Measurements from ENCODE around the gene CHMP4A.

The CHMP4A gene

GRCh38 chr14:24179961-24180796 lies 33.1 kb downstream of the CHMP4A start:
- no peak for DNase-seq (ENCODE audit: low read depth in 2 of 2)

GRCh38 chr14:24179294-24179960 lies 33.9 kb downstream of the CHMP4A start:
- DNase-seq (ENCODE audit: low read depth in 2 of 2) = no peak

- DNase-seq (ENCODE audit: low read depth in 2 of 2) = no peak
Observed at GRCh38 chr14:24178399-24179178, 34.7 kb downstream of the CHMP4A start.

- no peak for DNase-seq (ENCODE audit: low read depth in 2 of 2)
Observed at GRCh38 chr14:24177891-24178290, 35.4 kb downstream of the CHMP4A start.

- no peak for DNase-seq (ENCODE audit: low read depth in 2 of 2)
Observed at GRCh38 chr14:24177041-24177825, 36.1 kb downstream of the CHMP4A start.

GRCh38 chr14:24176599-24176998 lies 36.7 kb downstream of the CHMP4A start:
- DNase-seq (ENCODE audit: low read depth in 2 of 2) = no peak

- no peak for DNase-seq (ENCODE audit: low read depth in 2 of 2)
Observed at GRCh38 chr14:24172871-24173281, 40.4 kb downstream of the CHMP4A start.

- no peak for DNase-seq (ENCODE audit: low read depth in 2 of 2)
Observed at GRCh38 chr14:24172261-24172860, 40.9 kb downstream of the CHMP4A start.

- peak; percentile 43 to 58 for DNase-seq (ENCODE audit: low read depth in 2 of 2)
Observed at GRCh38 chr14:24171422-24172260, 41.6 kb downstream of the CHMP4A start, which contains the start of gene REC8. REC8 (plus strand) TSS chr14:24172080; CDS start chr14:24172553, 473 bp downstream.

GRCh38 chr14:24167469-24168114 lies 45.7 kb downstream of the CHMP4A start:
- DNase-seq (ENCODE audit: low read depth in 2 of 2) = no peak

GRCh38 chr14:24165785-24166184 lies 47.5 kb downstream of the CHMP4A start:
- DNase-seq (ENCODE audit: low read depth in 2 of 2) = no peak

GRCh38 chr14:24164518-24164991 lies 48.7 kb downstream of the CHMP4A start:
- DNase-seq (ENCODE audit: low read depth in 2 of 2) = no peak

- no peak for DNase-seq (ENCODE audit: low read depth in 2 of 2)
Observed at GRCh38 chr14:24162093-24162492, 51.2 kb downstream of the CHMP4A start.

- peak; percentile 96 to 97 for DNase-seq (ENCODE audit: low read depth in 2 of 2)
Observed at GRCh38 chr14:24160850-24161804, 52.2 kb downstream of the CHMP4A start, which contains the start of gene IRF9. IRF9 (plus strand) TSS chr14:24161265; CDS start chr14:24162145, 880 bp downstream.

- no peak for DNase-seq (ENCODE audit: low read depth in 2 of 2)
Observed at GRCh38 chr14:24160499-24160849, 52.8 kb downstream of the CHMP4A start.

- no peak for DNase-seq (ENCODE audit: low read depth in 2 of 2)
Observed at GRCh38 chr14:24159777-24160498, 53.4 kb downstream of the CHMP4A start.
